ENCODE results near the gene KIF1A. TPM values are rescaled to one million over a fixed set of nuclear protein-coding genes. Genes with fewer than 3 reads are reported as not detected.

The KIF1A gene
- total and polyA plus RNA-seq, 2 of the 13 experiments (the other 11 are each of a cell fraction or from before 2014, with no cell fraction given) = 0.01 TPM; not detected in 1

- TF ChIP-seq ATF2 (CRISPR knock-in tag; IDR thresholded peaks at IDR 0.05) = 0 out of 2 replicates have a peak, but pooled peaks have one; percentile 48
Observed at GRCh38 chr2:240868286-240869108, 48.5 kb upstream of the KIF1A start, which contains the start of gene AGXT (continued).

- peak overlapping the region; percentile 62 for H3K27ac ChIP-seq (ENCODE audit: extremely low read length, insufficient read depth, low read length)
- TF ChIP-seq ZNF503 (CRISPR knock-in tag; IDR thresholded peaks at IDR 0.05) (no peak), HOXA7 (CRISPR knock-in tag; IDR thresholded peaks at IDR 0.05) (0 out of 2 replicates have a peak, but pooled peaks have one; percentile 39), BATF2 (CRISPR knock-in tag; IDR thresholded peaks at IDR 0.05) (0 out of 2 replicates have a peak, but pooled peaks have one; percentile 27)
- POLR2A ChIA-PET = interaction anchor here (0.7 to 1.5 kb wide), 2 partner anchors 8 to 440 kb away, joined by 3 to 5 read pairs; no protein-coding TSS in a partner anchor
- intact Hi-C loops (cut with micrococcal nuclease; ENCODE audit: unreplicated experiment) (no loop called here), in situ Hi-C loops (cut with HindIII; ENCODE audit: extremely low pct_ligation_motif_present, low pct_unique_long_range_greater_than_20kb) (loop anchor here (25.0 kb wide), 1 partner anchor 772 kb away; the partner anchor contains the start of genes ATG4B and THAP4)
- 91% methylated on average over 5 of the region's 5 CpGs for WGBS (ENCODE audit: low lambda C conversion rate)
- H3K9me3 ChIP-seq (ENCODE audit: low read length) = no peaks in the 10 kb centered on the region
- DNase-seq (ENCODE audit: low spot score) = no peak
- no peak overlapping the region for H3K4me2 ChIP-seq (ENCODE audit: low read depth, low read length)
- H3K4me1 ChIP-seq (ENCODE audit: insufficient read depth, low read length) = peaks cover 94% of the 10 kb centered on the region
- no peak for FAIRE-seq
- BruUV-seq (replicated peaks) = no TSS peak
- CTCF ChIA-PET (ENCODE audit: low intra/inter-chr PET ratio, low total read pairs) = no interaction called here
- H2AFZ ChIP-seq (ENCODE audit: low read length) = no peak overlapping the region
- H3K27me3 ChIP-seq (ENCODE audit: control insufficient read depth in 1 of 2, insufficient read depth in 2 of 2, low read length in 2 of 2) = peaks cover 0 to 2% of the 10 kb centered on the region in 2 experiments; a peak in 1 of 5 replicates
- H3K4me3 ChIP-seq (replicated peaks in 1 of 3; ENCODE audit: insufficient read depth in 1 of 3, low read depth in 2 of 3, low read length in 3 of 3) = no peak overlapping the region
- ATAC-seq = no peak
- no peaks in the 10 kb centered on the region for H3K36me3 ChIP-seq (replicated peaks in 1 of 2; ENCODE audit: control insufficient read depth in 1 of 2, insufficient read depth in 2 of 2, low read length in 2 of 2)
- no peak overlapping the region for H3K9ac ChIP-seq (ENCODE audit: insufficient read depth, low read depth, low read length)
- H4K20me1 ChIP-seq (ENCODE audit: insufficient read depth, low read length) = no peaks in the 10 kb centered on the region
- H3K79me2 ChIP-seq (ENCODE audit: insufficient read depth, low read length) = no peaks in the 10 kb centered on the region
Observed at GRCh38 chr2:240865391-240865790, 45.4 kb upstream of the KIF1A start.
